ENCODE measurements around the gene ARHGAP8.

ARHGAP8 gene

DNA sequence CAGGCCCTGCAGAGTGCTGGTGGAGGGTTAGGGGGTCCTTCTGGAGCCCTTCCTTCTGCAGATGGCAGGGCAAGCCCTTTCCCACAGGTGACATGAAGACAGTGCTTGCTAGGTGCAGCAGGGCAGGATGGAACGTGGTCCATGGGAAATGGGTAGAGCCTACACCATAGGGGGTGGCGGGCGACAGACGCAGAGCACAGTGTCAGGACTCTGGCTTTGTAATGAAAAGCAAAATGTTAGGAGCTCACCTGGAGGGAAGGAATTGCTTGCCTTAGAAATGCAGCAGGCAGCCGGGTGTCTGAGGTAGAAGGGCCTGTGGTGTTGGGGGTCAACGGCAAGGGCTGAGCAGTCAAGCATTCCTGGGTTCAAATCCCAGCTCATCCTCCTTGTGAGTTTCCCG, 54.9 kb downstream of the ARHGAP8 start:
- no peak for DNase-seq

- no peak for DNase-seq
Observed at GRCh38 chr22:44807915-44808690, 55.7 kb downstream of the ARHGAP8 start.

GRCh38 chr22:44809456-44809855, 57.1 kb downstream of the ARHGAP8 start:
- DNase-seq: no peak

- DNase-seq: no peak
Observed at GRCh38 chr22:44811141-44811540, 58.8 kb downstream of the ARHGAP8 start.

GRCh38 chr22:44813416-44813815, 61.0 kb downstream of the ARHGAP8 start:
- DNase-seq: no peak

DNA sequence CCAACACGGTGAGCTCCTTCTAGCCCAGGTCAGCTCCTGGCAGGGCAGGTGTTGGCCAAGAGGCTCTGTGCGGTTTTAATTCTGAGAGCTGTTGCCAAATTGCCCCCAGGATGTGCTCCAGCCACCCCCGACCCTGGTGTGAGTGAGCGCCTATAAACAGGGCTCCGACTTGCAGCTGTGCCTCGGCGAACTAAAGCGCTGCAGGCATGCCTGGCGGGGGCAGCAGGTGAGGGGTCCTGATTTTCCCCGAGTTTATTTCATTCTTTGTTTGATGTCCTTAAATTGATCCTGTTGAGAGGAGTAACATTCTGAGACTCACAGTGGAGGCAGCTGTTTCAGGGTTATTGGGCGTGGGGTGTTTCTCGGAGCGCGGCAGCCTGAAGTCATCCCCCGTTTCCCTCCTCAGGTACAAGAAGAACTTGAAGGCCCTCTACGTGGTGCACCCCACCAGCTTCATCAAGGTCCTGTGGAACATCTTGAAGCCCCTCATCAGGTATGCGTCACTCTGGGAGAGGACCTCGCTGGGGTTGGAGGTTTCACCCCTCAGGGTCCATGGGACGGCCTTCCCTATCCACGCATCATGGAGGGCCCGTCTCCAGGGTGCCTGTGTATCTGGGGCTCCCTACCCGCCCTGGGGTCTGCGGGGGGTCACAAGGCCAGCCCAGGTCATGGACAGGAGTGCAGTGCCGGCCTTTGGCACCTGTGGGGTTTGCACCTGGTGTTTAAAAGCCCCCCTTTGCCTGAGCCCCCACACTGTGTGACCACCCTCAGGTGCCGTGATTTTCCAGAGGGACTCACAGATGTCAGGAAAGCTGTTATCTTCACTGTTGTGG, 62.1 kb downstream of the ARHGAP8 start:
- no peak for DNase-seq

DNA sequence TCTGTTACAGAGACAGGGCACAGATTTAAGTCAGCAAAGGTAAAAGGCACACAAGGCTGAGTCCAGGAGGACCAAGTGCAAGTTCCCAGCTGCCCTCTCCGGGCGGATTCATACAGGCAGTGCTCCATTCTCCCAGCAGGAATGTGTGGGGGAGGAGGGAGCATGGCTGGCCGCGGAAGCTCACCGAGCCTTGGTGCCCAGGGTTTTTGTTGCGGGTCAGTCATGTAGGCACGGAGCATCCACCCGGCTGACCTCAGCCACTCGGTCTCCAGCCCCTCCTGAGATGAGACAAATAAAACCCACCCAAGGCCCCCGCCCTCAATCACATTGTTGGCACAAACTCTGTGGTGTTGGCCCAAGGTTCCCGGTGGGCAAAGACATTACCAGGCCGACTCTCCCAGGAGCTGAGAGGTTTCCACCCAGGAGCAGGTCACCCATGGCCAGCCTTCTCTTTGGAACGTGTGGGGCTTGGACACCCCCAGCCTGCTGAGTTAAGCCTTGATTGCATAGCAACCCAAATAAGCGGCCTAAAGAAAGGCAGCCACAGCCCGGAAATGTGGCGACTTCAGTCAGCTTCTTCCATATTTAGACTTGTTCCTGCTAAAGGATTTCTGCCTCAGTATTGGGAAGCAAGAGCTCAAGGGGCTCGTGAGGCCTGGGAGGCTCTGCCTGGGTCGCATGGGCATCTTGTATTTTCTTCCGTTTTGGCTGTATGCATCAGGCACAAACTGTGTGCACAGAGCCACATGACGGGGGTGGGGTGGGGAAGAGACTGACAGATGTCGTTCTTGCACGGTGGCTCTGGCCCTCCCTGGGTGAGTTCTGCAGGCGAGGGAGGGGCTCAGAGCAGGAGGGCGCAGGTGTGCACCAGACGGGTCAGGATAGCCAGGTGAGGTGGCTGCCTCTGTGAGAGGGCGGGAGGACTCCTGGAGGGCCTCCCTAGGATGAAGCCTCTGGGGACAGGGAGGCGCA, 63.0 kb downstream of the ARHGAP8 start:
- DNase-seq: no peak

DNA sequence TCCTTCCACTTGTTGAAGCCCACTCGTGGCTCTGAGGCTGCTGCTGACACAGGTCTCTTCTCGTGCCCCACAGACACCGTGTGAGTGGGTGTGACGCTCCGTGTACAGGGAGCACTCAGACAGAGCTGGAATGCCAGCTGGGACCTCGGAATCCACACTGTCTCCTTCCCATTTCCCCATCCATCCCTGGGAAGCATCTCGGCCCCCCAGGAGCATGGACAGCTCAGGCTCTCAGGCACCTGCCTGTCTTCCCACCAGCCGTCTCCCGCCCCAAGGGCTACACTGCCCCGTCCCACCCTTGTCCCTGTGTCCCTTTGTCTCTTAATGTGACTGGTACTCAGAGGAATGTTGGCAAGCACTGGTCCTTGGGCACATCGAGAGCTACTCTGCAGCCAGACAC, 63.8 kb downstream of the ARHGAP8 start:
- DNase-seq: no peak

DNA sequence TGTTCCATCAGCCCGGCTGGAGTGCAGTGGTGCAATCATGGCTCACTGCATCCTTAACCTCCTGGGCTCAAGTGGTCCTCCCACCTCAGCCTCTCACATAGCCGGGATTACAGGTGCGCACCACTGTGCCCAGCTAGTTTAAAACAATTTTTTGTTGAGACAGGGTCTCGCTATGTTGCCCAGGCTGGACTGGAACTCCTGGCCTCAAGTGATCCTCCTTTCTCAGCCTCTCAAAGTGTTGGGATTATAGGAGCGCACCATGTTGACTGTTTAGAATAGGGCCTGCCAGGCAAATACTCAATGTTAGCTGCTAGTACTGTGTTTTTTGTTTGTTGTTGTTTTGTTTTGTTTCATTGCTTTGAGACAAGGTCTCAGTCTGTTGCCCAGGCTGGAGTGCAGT, 66.4 kb downstream of the ARHGAP8 start:
- no peak for DNase-seq

DNA sequence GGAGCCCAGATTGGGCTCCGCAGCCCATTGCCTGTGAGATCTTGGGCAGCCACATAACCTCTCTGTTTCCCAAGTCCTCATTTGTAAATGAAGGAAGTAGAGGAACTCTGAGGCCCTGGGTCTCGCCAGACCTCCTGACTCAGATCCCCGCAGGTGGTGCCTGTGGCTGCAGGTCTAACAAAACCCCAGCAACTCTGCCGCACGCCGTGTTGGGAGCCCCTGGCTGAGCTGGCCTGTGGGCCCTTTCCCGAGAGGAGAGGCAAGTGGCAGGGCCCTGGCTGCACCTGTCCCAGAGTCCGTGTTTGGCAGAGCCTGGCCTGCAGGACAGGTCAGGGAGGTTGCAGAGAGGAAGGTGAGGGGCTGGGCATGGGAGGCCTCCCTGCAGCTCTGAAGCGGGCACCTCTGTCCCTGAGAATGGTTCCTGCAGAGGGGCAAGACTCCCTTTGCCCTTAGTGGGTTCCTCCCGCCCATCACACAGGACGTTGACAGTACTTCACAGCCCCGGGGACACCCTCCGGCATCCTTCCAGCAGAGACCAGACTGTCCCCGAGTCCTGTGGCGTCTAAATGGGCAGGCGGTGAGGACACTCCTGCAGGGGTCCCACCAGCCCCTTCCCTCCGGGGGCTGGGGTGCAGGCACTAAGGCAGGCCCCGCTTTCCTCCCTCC, 67.7 kb downstream of the ARHGAP8 start:
- DNase-seq: no peak

DNA sequence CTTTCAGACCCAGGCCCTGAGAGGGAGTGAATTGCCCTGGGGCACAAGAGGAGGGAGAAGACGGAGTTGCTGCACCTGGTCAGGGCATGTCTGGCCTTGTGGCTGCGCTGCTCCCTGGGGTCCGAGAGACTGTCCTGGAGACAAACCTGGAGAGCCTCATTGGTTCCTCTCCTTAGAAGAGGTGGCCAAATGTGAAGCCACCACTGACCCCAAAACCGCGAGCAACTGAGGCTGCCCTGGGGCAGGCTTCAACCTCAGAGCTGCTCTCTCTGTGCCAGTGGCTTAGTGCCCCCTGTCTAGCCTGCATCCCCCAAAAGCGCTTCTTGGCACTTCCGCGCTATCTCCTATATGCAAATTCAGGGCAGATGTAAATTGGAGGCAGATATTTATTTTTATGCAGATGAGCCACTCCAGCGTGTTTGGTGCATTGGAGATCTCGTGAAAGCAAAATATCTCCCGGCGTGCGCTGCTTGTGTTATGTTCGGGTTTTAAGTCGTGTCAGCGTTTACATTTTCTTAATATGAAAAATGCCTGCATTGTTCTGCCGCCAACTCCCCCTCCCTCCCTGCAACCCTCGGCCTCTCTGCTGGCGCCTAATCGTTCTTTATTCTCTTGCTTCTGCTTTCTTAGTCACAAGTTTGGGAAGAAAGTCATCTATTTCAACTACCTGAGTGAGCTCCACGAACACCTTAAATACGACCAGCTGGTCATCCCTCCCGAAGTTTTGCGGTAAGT, 69.5 kb downstream of the ARHGAP8 start:
- DNase-seq: no peak

DNA sequence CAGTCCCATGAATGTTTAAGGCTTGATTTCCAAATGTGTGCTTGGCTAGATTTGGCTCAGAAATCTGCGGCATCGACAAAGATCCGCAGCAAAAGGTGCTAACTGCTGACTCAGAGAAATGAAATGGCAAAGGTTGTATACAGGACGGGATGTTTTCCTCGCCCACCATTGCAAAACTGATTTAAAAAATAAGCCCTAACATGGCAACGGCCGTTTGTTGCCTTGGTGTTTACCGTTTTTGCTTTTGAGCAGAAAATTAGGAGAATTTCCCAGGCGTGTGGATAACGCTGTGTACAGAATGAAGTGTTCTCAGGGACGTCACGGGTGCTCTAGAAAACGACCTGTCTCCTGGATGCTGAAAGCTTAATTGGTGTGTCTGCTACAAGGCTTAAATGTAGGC, 70.2 kb downstream of the ARHGAP8 start:
- DNase-seq: no peak

- no peak for DNase-seq
Observed at GRCh38 chr22:44823396-44823795, 71.0 kb downstream of the ARHGAP8 start.

DNA sequence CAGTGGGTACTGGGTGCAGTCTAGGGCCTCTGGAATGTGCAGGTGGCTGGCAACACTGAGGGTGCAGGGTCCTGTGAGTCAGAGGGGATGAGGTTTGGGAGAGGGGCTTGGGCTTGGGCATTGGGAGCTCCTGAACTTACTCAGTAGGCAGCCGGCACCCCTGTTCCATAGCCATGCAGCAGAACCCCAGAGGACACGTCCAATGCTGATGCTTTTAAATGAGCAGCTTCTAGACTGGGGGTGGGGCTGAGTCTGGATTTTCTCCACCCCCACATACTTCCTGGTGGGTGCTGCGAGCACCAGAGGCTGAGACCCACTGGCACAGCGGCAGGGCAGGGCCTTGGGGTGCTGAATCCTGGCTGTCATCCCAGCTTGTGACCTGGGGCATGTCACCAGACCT, 71.4 kb downstream of the ARHGAP8 start:
- DNase-seq: no peak

DNA sequence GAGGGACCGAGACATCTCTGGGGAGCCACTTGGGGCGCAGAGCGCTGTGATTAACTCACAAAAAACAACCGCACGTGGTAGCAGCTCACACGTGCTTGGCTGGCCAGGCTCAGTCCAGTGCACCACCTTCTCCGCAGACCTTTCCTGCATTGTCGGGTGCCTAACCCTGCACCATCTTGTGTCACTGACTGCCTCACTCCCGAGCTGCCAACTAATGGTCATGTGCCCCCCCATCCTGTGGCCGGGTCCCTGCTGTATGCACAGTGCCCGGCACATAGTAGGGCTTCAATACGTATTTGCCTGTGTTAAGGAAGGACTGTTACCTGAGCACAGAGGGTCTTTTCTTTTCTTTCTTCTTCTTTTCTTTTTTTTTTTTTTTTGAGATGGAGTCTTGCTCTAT, 71.9 kb downstream of the ARHGAP8 start:
- DNase-seq: no peak

DNA sequence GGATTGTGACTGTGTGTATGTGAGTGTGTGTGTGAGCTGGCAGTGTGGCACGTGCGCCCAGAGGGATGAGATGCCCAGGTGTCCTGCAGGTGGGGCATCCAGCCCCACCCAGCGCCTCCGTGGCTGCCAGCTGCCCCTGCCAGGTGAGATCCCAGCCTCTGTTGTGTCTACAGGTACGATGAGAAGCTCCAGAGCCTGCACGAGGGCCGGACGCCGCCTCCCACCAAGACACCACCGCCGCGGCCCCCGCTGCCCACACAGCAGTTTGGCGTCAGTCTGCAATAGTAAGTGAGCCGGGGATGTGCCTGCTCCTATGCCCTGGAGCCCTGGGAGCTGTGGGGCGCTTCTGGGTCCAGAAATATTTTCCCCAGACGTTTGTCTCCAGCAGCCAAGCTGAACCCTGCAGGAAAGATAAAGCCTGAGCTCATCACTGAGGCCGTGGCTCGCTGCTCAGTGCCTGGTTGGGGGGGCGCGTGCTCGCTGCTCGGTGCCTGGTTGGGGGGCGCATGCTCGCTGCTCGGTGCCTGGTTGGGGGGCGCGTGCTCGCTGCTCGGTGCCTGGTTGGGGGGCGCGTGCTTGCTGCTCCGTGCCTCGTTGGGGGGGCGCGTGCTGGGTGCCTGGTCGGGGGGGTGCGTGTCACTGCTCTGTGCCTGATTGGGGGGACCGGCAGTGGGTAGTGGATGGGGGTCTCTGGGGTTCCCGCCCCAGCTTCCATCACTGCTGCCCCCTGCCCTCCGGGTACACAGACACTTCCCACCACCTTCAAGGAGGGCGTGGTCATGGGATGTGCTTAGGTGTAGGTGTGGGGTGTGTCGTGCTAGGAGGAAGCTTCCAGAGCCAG, 73.2 kb downstream of the ARHGAP8 start:
- DNase-seq: no peak

DNA sequence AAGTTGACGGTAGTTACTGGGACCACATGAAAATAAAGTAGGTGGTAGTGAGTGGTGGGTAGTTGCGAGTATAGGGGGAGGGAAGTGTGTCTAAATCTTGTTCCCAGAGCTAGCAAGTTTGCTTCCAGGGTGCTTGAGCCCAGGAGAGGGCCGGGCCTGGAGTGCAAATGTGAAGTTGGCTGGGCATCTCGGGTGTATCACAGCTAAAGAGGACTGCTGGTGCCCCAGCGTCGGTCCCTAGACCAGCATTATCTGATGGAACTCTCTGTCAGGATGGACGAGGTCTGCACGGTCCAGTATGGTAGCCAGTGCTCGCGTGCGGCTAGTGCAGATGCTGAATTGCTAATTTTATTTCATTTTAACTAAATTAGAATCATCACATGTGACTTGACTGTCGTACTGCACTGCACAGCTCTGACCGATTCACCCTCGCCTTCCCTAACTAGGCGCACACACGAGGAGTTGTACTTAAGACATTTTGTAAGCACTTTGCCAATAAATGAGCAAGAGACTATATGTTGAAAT, 75.4 kb downstream of the ARHGAP8 start:
- DNase-seq: no peak

DNA sequence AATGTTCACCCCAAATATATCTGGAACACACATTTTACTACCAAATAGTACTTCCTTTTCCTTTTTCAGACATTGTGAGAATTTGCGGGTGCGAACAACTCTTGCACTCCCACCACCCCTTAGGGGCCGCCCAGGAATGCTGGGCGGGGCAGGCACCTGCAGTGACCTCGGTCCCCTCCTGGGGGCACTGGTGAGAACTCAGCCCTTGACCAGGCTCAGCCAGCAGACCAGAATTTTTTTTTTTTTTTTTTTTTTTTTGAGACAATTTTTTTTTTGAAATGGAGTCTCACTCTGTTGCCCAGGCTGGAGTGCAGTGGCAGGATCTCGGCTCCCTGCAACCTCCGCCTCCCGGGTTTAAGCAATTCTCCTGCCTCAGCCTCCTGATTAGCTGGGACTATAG, 75.8 kb downstream of the ARHGAP8 start:
- no peak for DNase-seq

DNA sequence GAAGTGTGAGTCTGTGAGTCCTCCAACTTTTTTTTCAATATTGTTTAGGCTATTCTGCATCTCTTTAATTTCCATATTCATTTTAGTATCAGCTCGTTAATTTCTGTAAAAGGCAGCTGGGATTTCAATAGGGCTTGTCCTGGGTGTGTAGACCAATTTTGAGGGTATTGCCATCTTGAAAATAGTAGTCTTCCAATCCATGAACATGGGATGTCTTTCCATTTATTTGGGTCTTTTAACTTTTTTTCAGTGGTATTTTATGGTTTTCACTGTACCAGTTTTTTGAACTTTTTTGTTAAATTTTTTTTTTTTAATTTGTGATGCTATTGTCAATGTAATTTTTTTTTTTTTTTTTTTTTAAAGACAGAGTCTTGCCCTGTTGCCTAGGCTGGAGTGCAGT, 79.5 kb downstream of the ARHGAP8 start:
- DNase-seq: no peak

DNA sequence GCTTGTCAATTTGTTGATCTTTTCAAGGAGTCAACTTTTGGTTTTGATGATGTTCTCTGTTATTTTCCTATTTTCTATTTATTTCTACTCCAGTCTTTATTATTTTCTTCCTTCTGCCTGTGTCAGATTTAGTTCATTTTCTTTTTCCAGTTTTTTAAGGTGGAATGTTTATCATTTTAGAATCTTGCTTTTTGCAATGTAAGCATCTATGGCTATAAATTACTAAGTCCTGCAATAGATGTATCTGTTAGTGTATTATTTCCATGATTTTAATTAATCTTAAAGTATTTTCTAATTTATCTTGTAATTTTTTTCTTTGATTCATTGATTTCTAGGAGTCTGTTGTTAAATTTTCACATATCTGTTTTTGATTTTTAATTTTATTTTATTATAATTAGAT, 81.7 kb downstream of the ARHGAP8 start:
- no peak for DNase-seq

- DNase-seq: no peak
Observed at GRCh38 chr22:44837481-44837880, 85.1 kb downstream of the ARHGAP8 start.
